PFSK-1 (cell line): Measurements from ENCODE around the gene HOXA13.

Source experiments
- FOXP2 ChIP-seq: optimal IDR thresholded peaks from 2 replicates; pipeline ENCODE3; 2011; ENCODE audit warnings: borderline replicate concordance, control low read depth, inconsistent platforms; ENCODE audit not compliant: insufficient read depth; ENCODE audit errors: extremely low read length, extremely low read depth
- POLR2AphosphoS5 ChIP-seq: IDR thresholded peaks from 2 replicates; pipeline ENCODE4 v1.6.1; 2012; ENCODE audit warnings: low read depth, mild to moderate bottlenecking, control low read depth, low read length, moderate library complexity
- SIN3A ChIP-seq: IDR thresholded peaks from 2 replicates; pipeline ENCODE4 v1.6.1; 2012; ENCODE audit warnings: mild to moderate bottlenecking, low read length, moderate library complexity, borderline replicate concordance; ENCODE audit not compliant: insufficient read depth
- TAF1 ChIP-seq: IDR thresholded peaks from 2 replicates; pipeline ENCODE4 v1.6.1; 2012; ENCODE audit warnings: low read length, control low read depth, borderline replicate concordance; ENCODE audit not compliant: insufficient read depth
- TF ChIP-seq, protein P1 (sequence below), 2 experiments: IDR thresholded peaks; 2 replicates each; pipeline versions ENCODE4 v1.6.1 to v1.8.0; 2011 to 2012; ENCODE audit warnings: low read depth in 2 of 2, low read length in 2 of 2, control low read depth in 1 of 2, inconsistent platforms in 1 of 2, mild to moderate bottlenecking in 1 of 2, moderate library complexity in 1 of 2; ENCODE audit not compliant: insufficient read depth in 1 of 2

HOXA13 gene

DNA sequence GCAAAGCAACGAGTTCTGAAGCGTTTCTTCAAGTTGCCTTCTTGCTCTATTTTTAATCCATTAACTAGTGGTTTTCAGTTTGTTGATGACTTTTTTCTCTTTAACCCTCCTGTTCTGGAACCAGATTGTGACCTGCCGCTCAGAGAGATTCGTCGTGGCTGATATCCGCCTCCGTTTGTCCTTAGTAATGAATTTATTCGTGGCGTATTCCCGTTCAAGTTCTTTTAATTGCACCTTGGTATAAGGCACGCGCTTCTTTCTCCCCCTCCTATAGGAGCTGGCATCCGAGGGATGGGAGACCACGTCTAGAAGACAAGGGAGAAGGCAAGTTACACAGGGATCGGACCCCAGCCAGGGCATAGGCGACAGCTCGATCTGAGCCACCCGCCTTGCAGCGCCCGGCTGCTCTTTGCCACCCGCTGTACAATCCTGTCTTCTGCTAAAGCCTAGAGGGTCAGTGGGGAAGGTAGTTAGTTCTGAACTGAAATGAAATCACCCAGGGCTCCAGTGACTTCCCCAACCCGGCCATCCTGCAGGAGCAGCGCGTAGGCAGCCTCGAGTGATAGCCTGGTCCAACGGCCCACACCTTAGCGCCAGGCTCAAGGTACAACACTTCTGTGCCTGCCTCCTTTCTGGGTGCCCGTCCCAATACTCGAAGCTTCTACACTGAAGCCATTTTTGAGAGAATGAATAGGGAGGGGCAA is 1.6 kb downstream of the HOXA13 start:
- TF ChIP-seq POLR2AphosphoS5 (no peak), SIN3A (no peak), TAF1 (no peak)
- TF ChIP-seq, protein P1, sequence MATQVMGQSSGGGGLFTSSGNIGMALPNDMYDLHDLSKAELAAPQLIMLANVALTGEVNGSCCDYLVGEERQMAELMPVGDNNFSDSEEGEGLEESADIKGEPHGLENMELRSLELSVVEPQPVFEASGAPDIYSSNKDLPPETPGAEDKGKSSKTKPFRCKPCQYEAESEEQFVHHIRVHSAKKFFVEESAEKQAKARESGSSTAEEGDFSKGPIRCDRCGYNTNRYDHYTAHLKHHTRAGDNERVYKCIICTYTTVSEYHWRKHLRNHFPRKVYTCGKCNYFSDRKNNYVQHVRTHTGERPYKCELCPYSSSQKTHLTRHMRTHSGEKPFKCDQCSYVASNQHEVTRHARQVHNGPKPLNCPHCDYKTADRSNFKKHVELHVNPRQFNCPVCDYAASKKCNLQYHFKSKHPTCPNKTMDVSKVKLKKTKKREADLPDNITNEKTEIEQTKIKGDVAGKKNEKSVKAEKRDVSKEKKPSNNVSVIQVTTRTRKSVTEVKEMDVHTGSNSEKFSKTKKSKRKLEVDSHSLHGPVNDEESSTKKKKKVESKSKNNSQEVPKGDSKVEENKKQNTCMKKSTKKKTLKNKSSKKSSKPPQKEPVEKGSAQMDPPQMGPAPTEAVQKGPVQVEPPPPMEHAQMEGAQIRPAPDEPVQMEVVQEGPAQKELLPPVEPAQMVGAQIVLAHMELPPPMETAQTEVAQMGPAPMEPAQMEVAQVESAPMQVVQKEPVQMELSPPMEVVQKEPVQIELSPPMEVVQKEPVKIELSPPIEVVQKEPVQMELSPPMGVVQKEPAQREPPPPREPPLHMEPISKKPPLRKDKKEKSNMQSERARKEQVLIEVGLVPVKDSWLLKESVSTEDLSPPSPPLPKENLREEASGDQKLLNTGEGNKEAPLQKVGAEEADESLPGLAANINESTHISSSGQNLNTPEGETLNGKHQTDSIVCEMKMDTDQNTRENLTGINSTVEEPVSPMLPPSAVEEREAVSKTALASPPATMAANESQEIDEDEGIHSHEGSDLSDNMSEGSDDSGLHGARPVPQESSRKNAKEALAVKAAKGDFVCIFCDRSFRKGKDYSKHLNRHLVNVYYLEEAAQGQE (IDR thresholded peaks at IDR 0.05; ENCODE audit: insufficient read depth in 1 of 2, low read depth in 2 of 2, low read length in 2 of 2): no peak

DNA sequence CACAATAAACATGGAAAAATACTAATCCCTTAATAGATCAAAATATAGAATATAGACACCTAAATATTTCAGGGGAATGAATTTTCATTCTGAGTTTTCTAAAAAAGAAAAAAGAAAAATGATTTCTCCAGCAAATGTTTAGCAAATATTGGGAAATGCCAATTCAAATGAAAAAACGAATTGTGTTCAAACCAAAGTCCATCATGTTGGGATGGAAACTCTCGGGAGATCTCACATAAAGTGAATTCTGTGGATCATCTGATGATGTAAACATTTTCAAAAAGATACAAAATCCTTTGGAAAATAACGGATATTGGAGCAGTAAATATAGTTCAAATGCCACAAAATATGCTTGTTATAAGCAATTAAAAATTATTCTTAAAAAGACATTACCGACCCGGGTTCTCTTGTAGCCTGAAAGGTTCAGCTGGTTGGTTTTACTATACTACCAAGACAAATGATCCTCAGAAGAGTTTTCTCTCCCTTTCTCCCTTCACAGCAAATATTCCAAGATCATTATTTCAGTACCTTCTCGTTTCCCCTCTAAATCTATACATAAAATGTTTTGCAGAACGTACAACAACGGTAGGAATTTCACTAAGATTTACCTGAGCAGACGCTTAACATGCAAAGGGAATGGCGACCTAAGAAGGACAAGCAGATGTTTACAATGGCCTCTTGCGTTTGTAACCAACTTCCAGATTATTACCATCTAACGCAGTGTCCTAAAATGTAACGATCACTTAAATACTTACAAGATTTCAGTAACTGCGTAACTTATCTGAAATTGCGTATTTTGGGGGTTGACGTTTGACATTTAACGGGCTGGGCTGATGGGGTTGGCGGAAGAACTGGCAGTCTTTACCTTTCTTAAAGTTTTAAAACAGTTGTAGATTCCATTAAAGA is 2.5 kb downstream of the HOXA13 start:
- no peak for TF ChIP-seq SIN3A
- TF ChIP-seq POLR2AphosphoS5: no peak
- TF ChIP-seq FOXP2: no peak
- TF ChIP-seq TAF1: no peak
- TF ChIP-seq, protein P1 (IDR thresholded peaks at IDR 0.05; ENCODE audit: insufficient read depth in 1 of 2, low read depth in 2 of 2, low read length in 2 of 2): no peak

DNA sequence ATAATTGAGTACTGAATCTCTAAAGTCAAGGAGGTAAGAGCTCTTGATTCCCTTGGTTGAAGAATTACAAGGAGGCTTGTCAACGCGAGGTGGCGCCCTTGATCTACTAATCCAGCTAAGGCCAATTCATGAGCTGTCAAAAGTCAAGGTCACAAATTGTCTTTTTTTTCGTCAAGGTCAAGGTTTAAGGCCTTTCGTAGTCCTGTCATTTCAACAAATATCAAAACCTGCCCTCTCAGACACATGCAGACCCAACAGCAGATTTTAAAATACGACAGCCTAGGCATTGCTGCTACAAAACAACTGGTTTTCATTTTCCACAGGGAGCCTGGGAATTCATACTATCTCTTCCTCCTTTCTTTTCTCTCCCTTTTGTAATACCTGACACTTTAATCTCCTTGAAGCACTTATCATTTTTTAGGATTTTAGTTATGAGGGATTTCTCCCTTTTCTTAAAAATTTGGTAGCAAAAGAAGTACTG is 3.6 kb downstream of the HOXA13 start:
- TF ChIP-seq POLR2AphosphoS5 (no peak), TAF1 (no peak), FOXP2 (no peak), SIN3A (no peak)
- TF ChIP-seq, protein P1 (IDR thresholded peaks at IDR 0.05; ENCODE audit: insufficient read depth in 1 of 2, low read depth in 2 of 2, low read length in 2 of 2): no peak

DNA sequence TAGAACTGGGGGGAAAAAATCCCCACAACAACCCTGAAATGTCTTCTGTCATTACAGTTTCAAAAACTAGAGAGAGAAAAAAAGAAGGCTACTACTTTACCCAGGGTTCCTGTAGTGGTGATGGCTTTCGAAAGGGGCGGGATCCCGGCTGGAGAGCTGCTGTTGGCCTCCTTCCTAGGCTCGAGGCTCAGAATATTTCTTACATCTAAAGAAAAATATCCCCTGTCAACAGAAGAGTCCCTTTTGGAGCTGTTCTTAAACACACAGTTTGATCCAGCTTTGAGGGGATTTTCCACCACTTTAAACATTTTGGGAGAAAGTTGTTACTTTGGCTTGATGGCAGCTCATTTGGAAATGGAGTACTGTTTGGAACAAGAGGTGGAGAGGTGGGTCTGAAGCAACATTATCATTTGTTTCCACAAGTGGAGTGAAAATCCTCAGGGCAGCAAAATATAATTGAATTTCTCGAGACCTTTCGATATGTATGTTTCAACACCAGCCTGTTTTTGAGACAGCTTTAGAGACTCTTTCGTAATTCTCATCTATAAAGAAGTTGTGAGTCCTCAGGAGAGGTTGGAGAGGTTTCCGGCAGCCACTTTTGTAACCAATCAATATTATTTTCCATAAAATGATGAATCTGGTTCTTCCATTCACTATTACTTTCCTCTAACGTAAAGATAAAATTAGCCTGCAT is 5.1 kb downstream of the HOXA13 start:
- TF ChIP-seq, protein P1 (IDR thresholded peaks at IDR 0.05; ENCODE audit: insufficient read depth in 1 of 2, low read depth in 2 of 2, low read length in 2 of 2): no peak
- TF ChIP-seq FOXP2 (no peak), POLR2AphosphoS5 (no peak), SIN3A (no peak), TAF1 (no peak)
